GM12891 (cell line): ENCODE results near the gene ZNHIT3.

Experiments
- PAX5 ChIP-seq: IDR thresholded peaks from 2 replicates; pipeline ENCODE4 v1.6.1; 2011; ENCODE audit warnings: low read length, moderate library complexity, mild to moderate bottlenecking; ENCODE audit not compliant: insufficient read depth, severe bottlenecking
- POLR2A ChIP-seq: IDR thresholded peaks from 2 replicates; pipeline ENCODE4 v1.6.1; 2011; ENCODE audit warnings: low read depth, low read length, control low read depth
- POLR2AphosphoS5 ChIP-seq: IDR thresholded peaks from 2 replicates; pipeline ENCODE4 v1.6.1; 2011; ENCODE audit warnings: low read depth, low read length, control low read depth
- POU2F2 ChIP-seq: IDR thresholded peaks from 2 replicates; pipeline ENCODE4 v1.6.1; 2011; ENCODE audit warnings: low read depth, mild to moderate bottlenecking, control low read depth, low read length, moderate library complexity
- SPI1 ChIP-seq: IDR thresholded peaks from 2 replicates; pipeline ENCODE4 v1.6.1; 2011; ENCODE audit warnings: low read depth, low read length, control low read depth
- TAF1 ChIP-seq: IDR thresholded peaks from 2 replicates; pipeline ENCODE4 v1.6.1; 2011; ENCODE audit warnings: low read depth, low read length, control low read depth

- no peak for TF ChIP-seq POLR2A
- TF ChIP-seq POLR2AphosphoS5, result no peak
- no peak for TF ChIP-seq TAF1
- TF ChIP-seq SPI1, result no peak
- TF ChIP-seq POU2F2, result no peak
- no peak for TF ChIP-seq PAX5
These were observed 26.1 kb upstream of the ZNHIT3 start for GRCh38 chr17:36460265-36460937.
